NCI-H524 (cell line): ENCODE measurements around the gene GEMIN7.
"Not testable (repeated sequence)": the region's sequence is repeated elsewhere in the genome, so short reads cannot be mapped to it uniquely, and the experiment has no call there.

Experiments used
- DNase-seq, 2 experiments: peaks; one replicate each; lab custom pipeline; 2025; lab: John Stamatoyannopoulos, UW

GEMIN7 gene

GRCh38 chr19:45104658-45105349, 25.7 kb downstream of the GEMIN7 start:
- no peak for DNase-seq

GRCh38 chr19:45106363-45106762, 27.3 kb downstream of the GEMIN7 start:
- DNase-seq: not testable (repeated sequence)

- DNase-seq: no peak
Measured at GRCh38 chr19:45107621-45108150, 28.6 kb downstream of the GEMIN7 start.

GRCh38 chr19:45110851-45111266, 31.8 kb downstream of the GEMIN7 start:
- peak in 1 of 2 experiments; percentile 8 for DNase-seq

DNA sequence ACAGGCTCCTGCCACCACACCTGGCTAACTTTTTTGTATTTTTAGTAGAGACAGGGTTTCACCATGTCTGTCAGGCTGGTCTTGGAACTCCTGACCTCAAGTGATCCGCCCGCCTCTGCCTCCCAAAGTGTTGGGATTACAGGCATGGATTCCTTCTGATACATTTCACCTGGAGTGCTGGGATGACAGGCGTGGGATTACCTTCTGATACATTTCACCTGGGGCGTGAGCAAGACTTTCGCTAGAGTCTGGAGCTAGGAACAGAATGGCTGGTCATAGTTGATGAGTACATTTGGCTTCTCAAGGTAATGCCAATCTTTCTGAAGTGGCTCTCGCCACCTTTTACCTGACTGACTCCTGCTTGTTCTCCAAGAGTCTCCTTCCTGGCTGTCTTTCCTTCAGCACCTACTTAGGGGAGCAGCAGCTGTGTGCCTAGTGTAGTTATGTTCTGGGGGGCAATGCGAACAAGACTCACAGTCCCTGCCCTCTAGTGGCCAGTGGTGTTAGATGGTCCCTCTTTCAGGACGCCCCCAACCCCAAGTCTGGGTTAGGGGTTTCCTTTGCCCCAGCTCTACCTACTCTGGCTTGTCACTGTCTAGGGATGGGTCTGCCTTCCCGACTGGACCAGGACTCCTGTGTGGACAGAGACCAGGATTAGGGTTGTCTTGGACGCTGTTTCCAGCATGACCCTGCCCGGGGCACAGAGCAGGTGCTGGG, 33.2 kb downstream of the GEMIN7 start:
- DNase-seq: no peak

DNA sequence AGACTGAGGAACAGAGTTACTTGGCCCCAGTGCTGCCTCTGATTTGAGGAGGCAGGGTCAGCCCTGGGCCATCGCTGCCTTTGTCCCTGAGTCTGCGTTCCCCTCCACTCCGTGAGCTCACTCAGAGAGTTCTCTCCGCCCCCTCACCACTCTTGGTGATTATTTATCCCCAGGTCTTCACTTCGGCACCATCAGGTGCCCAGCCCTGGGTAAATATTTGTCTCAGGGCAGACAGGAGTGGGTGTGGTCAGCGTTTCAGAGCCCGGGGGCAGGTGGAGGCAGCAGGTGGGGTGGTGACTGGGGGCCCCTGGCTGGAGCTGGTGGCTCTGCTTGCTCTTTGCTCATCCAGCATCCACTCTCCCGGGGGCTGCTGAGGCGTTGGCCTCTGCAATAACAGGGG, 34.6 kb downstream of the GEMIN7 start:
- DNase-seq: no peak

DNA sequence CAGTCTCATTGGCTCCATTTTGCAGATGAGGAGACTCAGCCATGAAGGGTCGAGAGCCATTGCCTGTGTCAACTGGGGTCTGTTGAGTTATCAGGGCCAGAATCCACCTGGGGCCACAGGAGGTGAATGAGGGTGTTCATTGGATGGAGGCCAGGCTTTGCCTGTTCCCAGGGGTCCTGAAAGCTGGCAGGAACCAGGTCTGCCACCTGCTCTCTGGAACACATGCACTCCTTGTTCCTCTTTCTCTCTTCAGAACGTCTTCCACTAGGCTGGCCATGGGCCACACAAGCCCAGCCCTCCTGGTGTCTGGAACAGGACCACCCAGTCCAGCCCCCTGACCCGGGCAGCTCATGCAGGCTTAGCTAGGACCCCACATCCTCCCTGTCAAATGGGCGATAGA, 35.1 kb downstream of the GEMIN7 start:
- DNase-seq: no peak

DNA sequence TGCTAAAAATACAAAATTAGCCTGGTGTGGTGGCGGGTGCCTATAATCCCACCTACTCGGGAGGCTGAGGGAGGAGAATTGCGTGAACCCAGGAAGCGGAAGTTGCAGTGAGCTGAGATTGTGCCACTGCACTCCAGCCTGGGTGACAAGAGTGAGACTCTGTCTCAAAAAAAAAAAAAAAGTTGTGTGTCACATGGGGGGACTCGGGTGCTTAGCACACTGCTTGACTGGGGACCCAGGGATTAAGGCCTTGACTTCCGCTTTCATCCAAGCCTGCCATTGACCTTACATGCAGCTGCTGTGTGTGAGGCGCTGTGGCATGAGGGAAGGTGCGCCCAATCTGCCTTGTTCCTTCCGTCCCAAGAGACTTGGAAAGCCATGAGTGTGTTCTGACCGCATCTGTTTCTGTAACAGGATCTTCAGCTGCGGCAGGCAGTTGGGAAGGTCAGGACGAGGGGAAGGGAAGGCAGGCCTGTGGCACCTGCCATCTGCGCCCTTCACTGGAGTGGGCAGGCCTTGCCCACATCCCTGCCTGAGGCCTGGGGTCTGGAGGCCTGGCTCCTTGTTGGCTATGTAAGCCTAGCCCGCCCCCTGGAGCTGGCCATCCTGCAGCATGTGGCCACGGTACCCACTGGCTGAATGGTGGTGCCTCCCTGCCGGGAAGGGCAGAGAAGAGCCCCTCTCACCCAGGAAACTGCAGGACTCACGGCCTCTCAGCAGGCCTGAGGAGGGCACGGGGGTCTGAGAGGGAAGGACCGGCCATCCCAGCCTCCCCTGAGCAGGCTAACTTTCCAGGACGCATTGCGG, 37.0 kb downstream of the GEMIN7 start:
- peak; percentile 96 to 98 for DNase-seq

GRCh38 chr19:45117167-45117594, 38.1 kb downstream of the GEMIN7 start:
- DNase-seq: peak; percentile 43 to 80

DNA sequence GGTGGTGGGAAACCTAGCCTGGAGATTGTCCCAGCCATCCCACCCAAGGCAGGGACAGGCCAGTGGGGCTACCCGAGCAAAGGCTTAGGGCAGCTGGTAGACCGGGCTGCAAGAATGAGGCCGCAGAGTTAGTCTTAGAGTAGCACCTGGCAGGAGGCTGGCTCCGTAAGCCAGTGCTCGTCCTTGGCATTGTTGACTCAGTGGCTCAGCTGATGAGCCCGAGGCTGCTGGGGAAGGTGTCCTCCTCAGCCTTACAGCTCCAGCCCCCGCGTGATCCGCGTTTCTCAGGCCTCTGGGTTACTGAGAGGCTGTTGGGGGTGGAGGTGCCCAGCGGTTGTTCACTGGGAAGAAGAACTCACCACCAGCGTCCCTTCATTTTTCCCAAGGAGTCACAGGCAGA, 38.6 kb downstream of the GEMIN7 start:
- no peak for DNase-seq

- no peak for DNase-seq
Measured at GRCh38 chr19:45118106-45118505, 39.0 kb downstream of the GEMIN7 start.

DNA sequence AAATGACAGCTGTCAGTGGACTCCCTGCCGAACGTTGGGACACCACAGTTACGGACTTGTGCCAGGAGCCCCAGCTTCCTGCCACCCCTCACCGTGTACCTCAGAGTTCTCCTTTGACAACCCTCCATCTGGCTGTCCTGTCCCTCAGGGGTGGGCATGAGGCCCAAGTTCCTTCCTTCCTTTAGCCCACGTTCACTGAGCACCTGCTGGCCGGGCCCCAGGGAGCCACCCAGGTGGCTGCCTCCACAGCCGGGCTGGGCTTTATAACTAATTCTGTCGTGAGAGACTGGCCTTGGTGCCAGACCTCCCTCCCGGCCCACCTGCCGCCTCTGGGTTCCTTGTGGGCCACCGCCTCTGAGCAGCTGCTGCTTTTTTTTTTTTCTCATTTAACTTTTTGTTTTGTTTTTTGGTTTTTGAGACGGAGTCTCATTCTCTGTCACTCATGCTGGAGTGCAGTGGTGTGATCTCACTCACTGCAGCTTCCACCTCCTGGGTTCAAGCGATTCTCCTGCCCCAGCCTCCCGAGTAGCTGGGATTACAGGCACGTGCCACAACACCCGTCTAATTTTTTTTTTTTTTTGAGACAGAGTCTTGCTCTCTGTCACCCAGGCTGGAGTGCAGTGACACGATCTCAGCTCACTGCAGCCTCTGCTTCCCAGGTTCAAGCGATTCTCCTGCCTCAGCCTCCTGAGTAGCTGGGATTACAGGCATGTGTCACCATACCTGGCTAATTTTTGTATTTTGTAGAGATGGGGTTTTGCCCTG, 39.7 kb downstream of the GEMIN7 start:
- DNase-seq: peak in 1 of 2 experiments; percentile 54

GRCh38 chr19:45119582-45119981, 40.5 kb downstream of the GEMIN7 start:
- no peak for DNase-seq

GRCh38 chr19:45121827-45122345, 42.8 kb downstream of the GEMIN7 start:
- DNase-seq: no peak

- DNase-seq: no peak
Measured at GRCh38 chr19:45122832-45123231, 43.8 kb downstream of the GEMIN7 start.

DNA sequence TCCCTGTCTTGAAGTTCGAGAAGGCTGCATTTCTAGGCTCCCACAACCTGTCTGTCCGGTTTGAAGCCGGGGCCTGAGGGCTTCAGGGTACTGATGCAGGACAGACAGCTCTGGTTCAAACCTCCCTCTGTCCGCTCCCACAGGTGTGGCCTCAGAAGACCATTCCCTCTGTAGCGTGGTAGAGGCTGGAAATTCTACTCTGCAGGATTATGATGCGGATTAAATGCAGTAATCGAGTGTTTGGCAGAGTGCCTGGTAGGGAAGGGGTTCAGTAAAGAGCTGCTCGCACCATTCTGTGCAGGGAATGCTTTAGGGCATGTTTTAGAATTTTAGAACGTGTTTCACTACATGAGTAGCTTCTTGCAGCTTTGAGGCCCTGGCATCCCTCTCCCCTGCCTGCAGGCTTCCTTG, 44.4 kb downstream of the GEMIN7 start:
- peak; percentile 66 to 86 for DNase-seq

GRCh38 chr19:45124021-45124420, 45.0 kb downstream of the GEMIN7 start:
- DNase-seq: no peak

GRCh38 chr19:45125360-45125759, 46.3 kb downstream of the GEMIN7 start:
- DNase-seq: no peak

GRCh38 chr19:45125975-45126493, 47.0 kb downstream of the GEMIN7 start:
- peak; percentile 33 to 62 for DNase-seq

GRCh38 chr19:45126654-45127053, 47.6 kb downstream of the GEMIN7 start:
- DNase-seq: no peak

DNA sequence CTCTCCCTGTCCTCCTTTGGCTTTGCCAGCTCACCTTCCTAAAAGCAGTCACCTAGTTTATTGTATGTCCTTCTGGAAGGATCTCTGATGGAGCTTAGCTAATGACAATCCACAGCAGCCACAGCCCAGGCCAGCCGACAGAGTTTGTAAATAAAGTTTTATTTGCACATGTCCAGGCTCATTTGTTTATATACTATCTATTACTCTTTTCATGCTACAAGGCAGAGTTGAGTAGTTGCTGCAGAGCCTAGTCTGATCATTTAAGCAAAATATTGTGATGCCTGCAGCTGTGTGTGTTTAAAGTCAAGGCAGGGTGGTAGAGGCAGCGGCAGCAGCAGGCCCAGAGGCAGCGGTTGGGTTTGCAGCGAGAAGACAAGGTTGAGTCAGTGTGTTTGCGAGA, 49.1 kb downstream of the GEMIN7 start:
- no peak for DNase-seq
